Keratinocyte (primary cell): ENCODE data around the gene ZFP30. TPM values are rescaled to one million over a fixed set of nuclear protein-coding genes. Genes with fewer than 3 reads are reported as not detected.

Source experiments
- DNase-seq: peaks from one replicate; pipeline ENCODE4 v3.0.0-alpha.2; 2011; ENCODE audit warnings: low read depth, missing footprints, low spot score
- FAIRE-seq: peaks from 2 replicates; lab custom pipeline; 2011; peaks lifted over from hg19 to GRCh38; lab: Jason Lieb, UNC
- H2AFZ ChIP-seq: 2 replicates; pipeline ENCODE4 v1.6.0; 2012; ENCODE audit warnings: low read length, control low read depth, inconsistent platforms; ENCODE audit not compliant: control insufficient read depth
- H3K27ac ChIP-seq: 2 replicates; pipeline ENCODE4 v1.5.1; 2011; ENCODE audit warnings: low read length; ENCODE audit not compliant: control insufficient read depth, insufficient read depth
- H3K27me3 ChIP-seq: 3 replicates; pipeline ENCODE4 v1.6.0; 2011; ENCODE audit warnings: low read length; ENCODE audit not compliant: control insufficient read depth, insufficient read depth; ENCODE audit errors: extremely low read depth
- H3K36me3 ChIP-seq, 2 experiments: 2 replicates in 1 of 2; 3 replicates in 1 of 2; pipeline ENCODE4 v1.5.1; 2011; ENCODE audit warnings: low read length in 2 of 2, mild to moderate bottlenecking in 1 of 2; ENCODE audit not compliant: control insufficient read depth in 2 of 2, insufficient read depth in 2 of 2; ENCODE audit errors: extremely low read depth in 1 of 2
- H3K4me1 ChIP-seq: 3 replicates; pipeline ENCODE4 v1.5.1; 2011; ENCODE audit warnings: low read length; ENCODE audit not compliant: control insufficient read depth, insufficient read depth; ENCODE audit errors: extremely low read depth
- H3K4me2 ChIP-seq: 3 replicates; pipeline ENCODE4 v1.6.0; 2011; ENCODE audit warnings: low read depth, low read length; ENCODE audit not compliant: control insufficient read depth, insufficient read depth; ENCODE audit errors: extremely low read depth
- H3K4me3 ChIP-seq, 3 experiments: fragments of 200-600 bp in 1 of 3; sonication (generic) in 1 of 3; 2 replicates in 2 of 3; 3 replicates in 1 of 3; pipeline ENCODE4 v1.5.1; 2011 to 2016; ENCODE audit warnings: low read length in 3 of 3, mild to moderate bottlenecking in 3 of 3, control low read depth in 2 of 3, inconsistent platforms in 1 of 3, low read depth in 1 of 3, mixed read lengths in 1 of 3, mixed run types in 1 of 3, moderate library complexity in 1 of 3; ENCODE audit not compliant: control insufficient read depth in 2 of 3, insufficient read depth in 2 of 3; ENCODE audit errors: extremely low read depth in 1 of 3
- H3K79me2 ChIP-seq: 2 replicates; pipeline ENCODE4 v1.6.0; 2012; ENCODE audit warnings: low read length; ENCODE audit not compliant: control insufficient read depth, insufficient read depth
- H3K9ac ChIP-seq: 3 replicates; pipeline ENCODE4 v1.6.0; 2011; ENCODE audit warnings: low read length; ENCODE audit not compliant: control insufficient read depth, insufficient read depth; ENCODE audit errors: extremely low read depth
- H3K9me1 ChIP-seq: 3 replicates; pipeline ENCODE4 v1.6.0; 2011; ENCODE audit warnings: low read length; ENCODE audit not compliant: control insufficient read depth, insufficient read depth; ENCODE audit errors: extremely low read depth
- H3K9me3 ChIP-seq: 2 replicates; pipeline ENCODE4 v1.5.1; 2012; ENCODE audit warnings: low read depth, low read length; ENCODE audit not compliant: control insufficient read depth
- H4K20me1 ChIP-seq: 3 replicates; pipeline ENCODE4 v1.6.0; 2011; ENCODE audit warnings: low read length; ENCODE audit not compliant: control insufficient read depth, insufficient read depth; ENCODE audit errors: extremely low read depth
- EZH2 ChIP-seq: IDR thresholded peaks from one replicate; pipeline ENCODE4 v1.6.1; 2012; ENCODE audit warnings: inconsistent platforms, mild to moderate bottlenecking, low read length, moderate library complexity
- dilution Hi-C: fragments of 300-500 bp; cut with MboI; formaldehyde crosslinking; loops from one replicate; pipeline ENCODE4 v1.7.0; 2020; ENCODE audit warnings: low sequenced_read_pairs; ENCODE audit not compliant: extremely low pct_ligation_motif_present
- polyA plus RNA-seq, 5 experiments: library from polyadenylated mRNA; depleted of rRNA in 3 of 5; stranded (reverse) in 3 of 5; stranded (forward) in 1 of 5; unstranded in 1 of 5; fragments of >200 nt; gene quantifications; 1 replicate in 1 of 5; 2 replicates in 3 of 5; 3 replicates in 1 of 5; pipeline versions ENCODE4 v1.2.1 to v1.2.3, GENCODE V29; 2011 to 2012; ENCODE audit warnings: missing spikeins in 2 of 5, low read depth in 1 of 5, low replicate concordance in 1 of 5
- TF ChIP-seq, protein P1 (sequence below), 3 experiments: IDR thresholded peaks in 1 of 3; conservative IDR thresholded peaks in 1 of 3; optimal IDR thresholded peaks in 1 of 3; 2 replicates in 2 of 3; 3 replicates in 1 of 3; pipeline versions ENCODE3 to v1.5.1; 2011; ENCODE audit warnings: low read length in 3 of 3, mild to moderate bottlenecking in 3 of 3, moderate library complexity in 2 of 3, control low read depth in 1 of 3, inconsistent platforms in 1 of 3; ENCODE audit not compliant: insufficient read depth in 2 of 3; ENCODE audit errors: extremely low read depth in 1 of 3

Gene ZFP30
- polyA plus RNA-seq, 1 donor (not counting 4 experiments of a cell fraction or from before 2014, with no cell fraction given): 4.2 TPM

DNA sequence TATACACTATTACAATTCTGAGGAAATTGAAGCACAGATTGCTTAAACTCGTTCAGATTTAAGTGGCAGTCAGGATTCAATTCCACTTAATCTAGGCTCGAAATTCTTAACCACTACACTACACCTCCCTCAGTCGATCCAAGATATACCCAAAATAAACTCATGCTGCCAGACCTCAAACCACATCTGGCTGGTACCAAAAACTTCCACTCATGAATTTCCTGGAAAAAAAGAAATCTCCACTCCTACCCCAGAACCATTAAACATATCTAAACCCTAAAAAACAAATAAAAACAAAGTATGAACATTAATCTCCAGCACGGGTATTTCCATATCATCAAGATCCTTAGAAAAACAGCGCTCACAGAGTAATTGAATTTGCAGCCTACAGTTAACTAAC is 1.1 kb downstream of the ZFP30 start:
- peak overlapping the region; percentile 76 for H3K27ac ChIP-seq
- DNase-seq: no peak

DNA sequence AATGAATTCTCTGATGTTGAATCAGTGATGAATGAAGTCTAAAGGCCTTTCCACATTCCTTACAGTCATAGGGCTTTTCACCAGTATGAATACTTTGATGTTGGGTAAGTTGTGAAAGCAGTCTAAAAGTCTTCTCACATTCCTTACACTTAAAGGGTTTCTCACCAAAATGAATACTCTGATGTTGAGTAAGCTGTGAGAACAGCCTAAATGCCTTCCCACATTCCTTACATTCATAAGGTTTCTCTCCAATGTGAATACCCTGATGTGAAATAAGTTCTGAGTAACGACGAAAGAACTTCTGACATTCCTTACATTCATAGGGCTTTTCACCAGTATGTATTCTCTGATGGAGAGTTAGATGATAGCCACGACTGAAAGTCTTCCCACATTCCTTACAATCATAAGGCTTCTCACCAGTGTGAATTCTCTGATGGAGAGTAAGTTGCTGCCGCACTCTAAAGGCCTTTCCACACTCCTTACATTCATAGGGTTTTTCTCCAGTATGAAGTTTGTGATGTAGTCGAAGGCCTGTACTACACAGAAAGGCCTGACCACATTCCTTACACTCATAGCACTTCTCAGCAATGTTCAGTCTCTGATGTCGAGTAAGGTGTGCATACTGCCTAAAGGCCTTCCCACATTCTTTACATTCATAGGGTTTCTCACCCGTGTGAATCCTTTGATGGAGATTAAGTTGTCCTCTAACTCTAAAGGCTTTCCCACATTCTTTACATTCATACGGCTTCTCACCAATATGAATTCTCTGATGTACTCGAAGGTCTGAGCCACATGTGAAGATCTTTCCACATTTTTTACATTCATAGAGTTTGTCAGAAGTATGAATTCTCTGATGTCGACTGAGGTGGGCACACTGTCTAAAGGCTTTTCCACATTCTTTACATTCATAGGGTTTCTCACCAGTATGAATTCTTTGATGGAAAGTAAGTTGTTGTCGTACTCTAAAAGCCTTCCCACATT is 19.9 kb downstream of the ZFP30 start:
- Histone ChIP-seq H3K27me3 (no peaks in the 10 kb centered on the region), H3K4me3 (no peak overlapping the region), H3K9me3 (peaks cover 14% of the 10 kb centered on the region), H3K79me2 (no peaks in the 10 kb centered on the region), H3K4me2 (no peak overlapping the region), H2AFZ (no peak overlapping the region), H3K27ac (no peak overlapping the region), H4K20me1 (no peaks in the 10 kb centered on the region), H3K9me1 (no peaks in the 10 kb centered on the region), H3K36me3 (peaks cover 4 to 5% of the 10 kb centered on the region in 2 experiments), H3K9ac (no peak overlapping the region), H3K4me1 (no peaks in the 10 kb centered on the region)
- FAIRE-seq (peak; percentile 26), DNase-seq (no peak)
- TF ChIP-seq, protein P1, sequence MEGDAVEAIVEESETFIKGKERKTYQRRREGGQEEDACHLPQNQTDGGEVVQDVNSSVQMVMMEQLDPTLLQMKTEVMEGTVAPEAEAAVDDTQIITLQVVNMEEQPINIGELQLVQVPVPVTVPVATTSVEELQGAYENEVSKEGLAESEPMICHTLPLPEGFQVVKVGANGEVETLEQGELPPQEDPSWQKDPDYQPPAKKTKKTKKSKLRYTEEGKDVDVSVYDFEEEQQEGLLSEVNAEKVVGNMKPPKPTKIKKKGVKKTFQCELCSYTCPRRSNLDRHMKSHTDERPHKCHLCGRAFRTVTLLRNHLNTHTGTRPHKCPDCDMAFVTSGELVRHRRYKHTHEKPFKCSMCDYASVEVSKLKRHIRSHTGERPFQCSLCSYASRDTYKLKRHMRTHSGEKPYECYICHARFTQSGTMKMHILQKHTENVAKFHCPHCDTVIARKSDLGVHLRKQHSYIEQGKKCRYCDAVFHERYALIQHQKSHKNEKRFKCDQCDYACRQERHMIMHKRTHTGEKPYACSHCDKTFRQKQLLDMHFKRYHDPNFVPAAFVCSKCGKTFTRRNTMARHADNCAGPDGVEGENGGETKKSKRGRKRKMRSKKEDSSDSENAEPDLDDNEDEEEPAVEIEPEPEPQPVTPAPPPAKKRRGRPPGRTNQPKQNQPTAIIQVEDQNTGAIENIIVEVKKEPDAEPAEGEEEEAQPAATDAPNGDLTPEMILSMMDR (optimal IDR thresholded peaks at IDR 0.05 in 1 of 3, IDR thresholded peaks at IDR 0.05 in 1 of 3, conservative IDR thresholded peaks at IDR 0.05 in 1 of 3; ENCODE audit: extremely low read depth in 1 of 3, insufficient read depth in 2 of 3, low read length in 3 of 3): no peak
- dilution Hi-C loops: no loop called here

More for the DNA sequence above, 1.1 kb downstream of the ZFP30 start:
- Histone ChIP-seq H3K4me1 (peaks cover 9% of the 10 kb centered on the region), H3K27me3 (no peaks in the 10 kb centered on the region), H4K20me1 (no peaks in the 10 kb centered on the region), H2AFZ (peak overlapping the region; percentile 98), H3K4me3 (peak overlapping the region; percentile 75 to 93 (median 89)), H3K9ac (peak overlapping the region; percentile 83), H3K36me3 (no peaks in the 10 kb centered on the region), H3K4me2 (peak overlapping the region; percentile 95), H3K9me3 (no peaks in the 10 kb centered on the region), H3K79me2 (peaks cover 23% of the 10 kb centered on the region), H3K9me1 (no peaks in the 10 kb centered on the region)
- TF ChIP-seq, protein P1 (optimal IDR thresholded peaks at IDR 0.05 in 1 of 3, IDR thresholded peaks at IDR 0.05 in 1 of 3, conservative IDR thresholded peaks at IDR 0.05 in 1 of 3; ENCODE audit: extremely low read depth in 1 of 3, insufficient read depth in 2 of 3, low read length in 3 of 3): no peak
- TF ChIP-seq EZH2: no peak
- FAIRE-seq: no peak
- dilution Hi-C loops: no loop called here
